ENCODE data around the gene DPEP3. TPM values are rescaled to one million over a fixed set of nuclear protein-coding genes. Genes with fewer than 3 reads are reported as not detected.

Gene DPEP3
- total RNA-seq, 1 experiment from 2014 or later: 1.6 TPM

GRCh38 chr16:67951485-67951884 is 28.8 kb downstream of the DPEP3 start (continued):
- TF ChIP-seq PRDM15 (CRISPR knock-in tag; IDR thresholded peaks at IDR 0.05): no peak
- no peak for TF ChIP-seq NFE2L1 (CRISPR knock-in tag; IDR thresholded peaks at IDR 0.05)
- no peak for TF ChIP-seq NFATC4 (CRISPR knock-in tag; IDR thresholded peaks at IDR 0.05)

GRCh38 chr16:67950335-67950843 is 29.9 kb downstream of the DPEP3 start:
- Mint-ChIP-seq H3K4me1 (no peaks in the 10 kb centered on the region), H3K27me3 (ENCODE audit: low read depth) (no peaks in the 10 kb centered on the region), H3K36me3 (peaks cover 46% of the 10 kb centered on the region), H3K9me3 (no peaks in the 10 kb centered on the region), H3K4me3 (no peak overlapping the region), H3K27ac (no peak overlapping the region)
- ChIA-PET POLR2A (no interaction called here), CTCF (interaction anchor here (1.1 kb wide), 3 partner anchors 8 to 134 kb away, joined by 3 to 4 read pairs (median 3); no protein-coding TSS in a partner anchor)
- no peak for DNase-seq (ENCODE audit: low spot score)
- ATAC-seq: no peak
- TF ChIP-seq RORB (CRISPR knock-in tag; IDR thresholded peaks at IDR 0.05): no peak
- no peak for TF ChIP-seq ZMAT4 (CRISPR knock-in tag; IDR thresholded peaks at IDR 0.05)
- TF ChIP-seq NR3C1 (CRISPR knock-in tag; conservative IDR thresholded peaks at IDR 0.05; ENCODE audit: low read depth): no peak
- TF ChIP-seq JAZF1 (CRISPR knock-in tag; IDR thresholded peaks at IDR 0.05): no peak
- TF ChIP-seq ZNF425 (CRISPR knock-in tag; conservative IDR thresholded peaks at IDR 0.05): no peak
- TF ChIP-seq TCF7 (CRISPR knock-in tag; IDR thresholded peaks at IDR 0.05; ENCODE audit: low read depth): no peak
- no peak for TF ChIP-seq ZBTB21 (CRISPR knock-in tag; IDR thresholded peaks at IDR 0.05; ENCODE audit: borderline replicate concordance)
- TF ChIP-seq AR (CRISPR knock-in tag; IDR thresholded peaks at IDR 0.05): no peak
- TF ChIP-seq GRHL2 (CRISPR knock-in tag; IDR thresholded peaks at IDR 0.05; ENCODE audit: insufficient replicate concordance, severe bottlenecking): no peak
- no peak for TF ChIP-seq MAX (CRISPR knock-in tag; IDR thresholded peaks at IDR 0.05)
- TF ChIP-seq TEAD4 (CRISPR knock-in tag; IDR thresholded peaks at IDR 0.05): no peak
- TF ChIP-seq ZNF671 (CRISPR knock-in tag; IDR thresholded peaks at IDR 0.05): no peak
- no peak for TF ChIP-seq ATF2 (CRISPR knock-in tag; IDR thresholded peaks at IDR 0.05; ENCODE audit: borderline replicate concordance, low read depth)
- TF ChIP-seq ERG (CRISPR knock-in tag; IDR thresholded peaks at IDR 0.05): no peak
- no peak for TF ChIP-seq ZNF416 (CRISPR knock-in tag; IDR thresholded peaks at IDR 0.05)
- no peak for TF ChIP-seq NR2C2 (CRISPR knock-in tag; IDR thresholded peaks at IDR 0.05)
- TF ChIP-seq SP1 (CRISPR knock-in tag; conservative IDR thresholded peaks at IDR 0.05): no peak
- no peak for TF ChIP-seq PRDM15 (CRISPR knock-in tag; IDR thresholded peaks at IDR 0.05)
- no peak for TF ChIP-seq ETV6 (CRISPR knock-in tag; IDR thresholded peaks at IDR 0.05)

All from WTC11 (cell line).